ENCODE data around the gene MRC2. TPM values are rescaled to one million over a fixed set of nuclear protein-coding genes. Genes with fewer than 3 reads are reported as not detected.
"Not testable (repeated sequence)": the region's sequence is repeated elsewhere in the genome, so short reads cannot be mapped to it uniquely, and the experiment has no call there.

The MRC2 gene
- total RNA-seq, 1 donor from 2014 or later, result 105 TPM

GRCh38 chr17:62695093-62695738 is 67.7 kb downstream of the MRC2 start:
- DNase-seq (ENCODE audit: extremely low read depth, low read depth, low spot score), result not testable (repeated sequence)

GRCh38 chr17:62696256-62696655 is 68.8 kb downstream of the MRC2 start:
- DNase-seq (ENCODE audit: extremely low read depth, low read depth, low spot score), result no peak

GRCh38 chr17:62696726-62697490 is 69.4 kb downstream of the MRC2 start:
- no peak for DNase-seq (ENCODE audit: extremely low read depth, low read depth, low spot score)

- DNase-seq (ENCODE audit: extremely low read depth, low read depth, low spot score), result not testable (repeated sequence)
These were observed 71.0 kb downstream of the MRC2 start for GRCh38 chr17:62698459-62698858.

GRCh38 chr17:62700964-62701705 is 73.7 kb downstream of the MRC2 start:
- DNase-seq (ENCODE audit: extremely low read depth, low read depth, low spot score), result no peak

GRCh38 chr17:62701706-62702085 is 74.2 kb downstream of the MRC2 start:
- no peak for DNase-seq (ENCODE audit: extremely low read depth, low read depth, low spot score)

- DNase-seq (ENCODE audit: extremely low read depth, low read depth, low spot score), result no peak
These were observed 75.3 kb downstream of the MRC2 start for GRCh38 chr17:62702746-62703260.

GRCh38 chr17:62703261-62703775 is 75.8 kb downstream of the MRC2 start:
- DNase-seq (ENCODE audit: extremely low read depth, low read depth, low spot score), result no peak

- no peak for DNase-seq (ENCODE audit: extremely low read depth, low read depth, low spot score)
These were observed 76.4 kb downstream of the MRC2 start for GRCh38 chr17:62703776-62704380.

GRCh38 chr17:62704381-62704971 is 77.0 kb downstream of the MRC2 start:
- DNase-seq (ENCODE audit: extremely low read depth, low read depth, low spot score), result no peak

GRCh38 chr17:62705156-62705777 is 77.8 kb downstream of the MRC2 start:
- no peak for DNase-seq (ENCODE audit: extremely low read depth, low read depth, low spot score)

GRCh38 chr17:62705778-62706597 is 78.5 kb downstream of the MRC2 start:
- DNase-seq (ENCODE audit: extremely low read depth, low read depth, low spot score), result no peak

- no peak for DNase-seq (ENCODE audit: extremely low read depth, low read depth, low spot score)
These were observed 79.3 kb downstream of the MRC2 start for GRCh38 chr17:62706598-62707424.

GRCh38 chr17:62707425-62707739 is 79.9 kb downstream of the MRC2 start:
- DNase-seq (ENCODE audit: extremely low read depth, low read depth, low spot score), result no peak

- no peak for DNase-seq (ENCODE audit: extremely low read depth, low read depth, low spot score)
These were observed 81.1 kb downstream of the MRC2 start for GRCh38 chr17:62708587-62708986.

- DNase-seq (ENCODE audit: extremely low read depth, low read depth, low spot score), result no peak
These were observed 84.7 kb downstream of the MRC2 start for GRCh38 chr17:62712171-62712581.

- DNase-seq (ENCODE audit: extremely low read depth, low read depth, low spot score), result no peak
These were observed 85.8 kb downstream of the MRC2 start for GRCh38 chr17:62713086-62713881.

All from glomerular endothelial cell (primary cell).